DOHH2 (cell line): Measurements from ENCODE around the gene ARID1A.

Source experiments
- H3F3A ChIP-seq: fragments of 200-600 bp; sonication (generic), shearing (Covaris generic); 2 replicates; pipeline ENCODE4 v1.6.0; 2016; ENCODE audit warnings: antibody characterized with exemption, mild to moderate bottlenecking; ENCODE audit not compliant: control insufficient read depth, insufficient read depth
- H3K27ac ChIP-seq: fragments of 200-600 bp; sonication (generic); 2 replicates; pipeline ENCODE4 v1.5.1; 2014; ENCODE audit warnings: low read depth, mild to moderate bottlenecking, low read length, moderate library complexity
- H3K27me3 ChIP-seq: fragments of 200-600 bp; sonication (generic); 2 replicates; pipeline ENCODE4 v1.6.1; 2014; ENCODE audit warnings: mild to moderate bottlenecking, low read length, mixed read lengths; ENCODE audit not compliant: control insufficient read depth
- H3K36me3 ChIP-seq: fragments of 200-600 bp; sonication (generic); 2 replicates; pipeline ENCODE4 v1.6.1; 2014; ENCODE audit warnings: mild to moderate bottlenecking, low read length, moderate library complexity, mixed read lengths; ENCODE audit not compliant: control insufficient read depth
- H3K4me1 ChIP-seq: fragments of 200-600 bp; sonication (generic); 2 replicates; pipeline ENCODE4 v1.6.1; 2014; ENCODE audit warnings: mild to moderate bottlenecking, low read length, mixed read lengths; ENCODE audit not compliant: control insufficient read depth
- H3K4me2 ChIP-seq: fragments of 200-600 bp; sonication (generic); 2 replicates; pipeline ENCODE4 v1.6.0; 2014; ENCODE audit warnings: mild to moderate bottlenecking, low read length, moderate library complexity
- H3K4me3 ChIP-seq: fragments of 200-600 bp; sonication (generic); 2 replicates; pipeline ENCODE4 v1.5.1; 2014; ENCODE audit warnings: mild to moderate bottlenecking, low read length, mixed read lengths
- H3K79me2 ChIP-seq: fragments of 200-600 bp; sonication (generic); 2 replicates; pipeline ENCODE4 v1.6.1; 2014; ENCODE audit warnings: mild to moderate bottlenecking, low read length, mixed read lengths; ENCODE audit not compliant: control insufficient read depth
- H3K9me2 ChIP-seq: fragments of 200-600 bp; sonication (generic); replicated peaks from 2 replicates; pipeline ENCODE4 v1.6.1; 2014; ENCODE audit warnings: mild to moderate bottlenecking, low read length, mixed read lengths; ENCODE audit not compliant: control insufficient read depth
- H3K9me3 ChIP-seq: fragments of 200-600 bp; sonication (generic); 2 replicates; pipeline ENCODE4 v1.6.1; 2014; ENCODE audit warnings: antibody characterized with exemption, low read length, mixed read lengths; ENCODE audit not compliant: control insufficient read depth, insufficient read depth
- H4K20me1 ChIP-seq: fragments of 200-600 bp; sonication (generic); 2 replicates; pipeline ENCODE4 v1.6.0; 2014; ENCODE audit warnings: low read depth, mild to moderate bottlenecking, antibody characterized with exemption, low read length, moderate library complexity; ENCODE audit not compliant: control insufficient read depth, insufficient read depth
- CTCF ChIP-seq: fragments of 200-600 bp; sonication (generic); IDR thresholded peaks from one replicate; pipeline ENCODE4 v1.5.1; 2014; ENCODE audit warnings: antibody characterized with exemption, mild to moderate bottlenecking, low read depth, low read length; ENCODE audit not compliant: poor library complexity, severe bottlenecking
- EZH2phosphoT487 ChIP-seq: fragments of 200-600 bp; sonication (generic); IDR thresholded peaks from 2 replicates; pipeline ENCODE4 v1.6.1; 2017; ENCODE audit warnings: borderline replicate concordance, mild to moderate bottlenecking, antibody characterized with exemption, low read length, moderate library complexity, mixed read lengths

Gene ARID1A

GRCh38 chr1:26822737-26823395 lies 127.1 kb downstream of the ARID1A start:
- no peak overlapping the region for H3K4me2 ChIP-seq
- peaks cover 8% of the 10 kb centered on the region; the same call in 1 of the 2 replicates for H3F3A ChIP-seq
- H3K9me2 ChIP-seq: no peaks in the 10 kb centered on the region
- H3K4me3 ChIP-seq: no peak overlapping the region
- no peaks in the 10 kb centered on the region for H3K9me3 ChIP-seq
- H3K79me2 ChIP-seq: peaks cover 16% of the 10 kb centered on the region
- peaks cover 37% of the 10 kb centered on the region for H3K4me1 ChIP-seq
- no peaks in the 10 kb centered on the region for H3K36me3 ChIP-seq
- H3K27me3 ChIP-seq: no peaks in the 10 kb centered on the region
- no peak for TF ChIP-seq EZH2phosphoT487
- no peak for TF ChIP-seq CTCF
- H3K27ac ChIP-seq: no peak overlapping the region
- H4K20me1 ChIP-seq: no peaks in the 10 kb centered on the region

- TF ChIP-seq CTCF (no peak), EZH2phosphoT487 (no peak)
- H3K4me3 ChIP-seq: no peak overlapping the region
- no peak overlapping the region for H3K4me2 ChIP-seq
- H3K79me2 ChIP-seq: peaks cover 33% of the 10 kb centered on the region
- H3K9me3 ChIP-seq: no peaks in the 10 kb centered on the region
- no peaks in the 10 kb centered on the region for H3K27me3 ChIP-seq
- H3K9me2 ChIP-seq: no peaks in the 10 kb centered on the region
- H3K36me3 ChIP-seq: peaks cover 12% of the 10 kb centered on the region
- no peak overlapping the region for H3K27ac ChIP-seq
- no peaks in the 10 kb centered on the region for H4K20me1 ChIP-seq
- H3F3A ChIP-seq: peaks cover 8% of the 10 kb centered on the region
- peaks cover 55% of the 10 kb centered on the region for H3K4me1 ChIP-seq
Observed at GRCh38 chr1:26824731-26825130, 128.9 kb downstream of the ARID1A start.

GRCh38 chr1:26826261-26827105 lies 130.7 kb downstream of the ARID1A start, which contains the start of gene ZDHHC18:
TSS of gene ZDHHC18 (plus strand) at chr1:26826688. CDS start at chr1:26826805, 117 bp downstream.
- Histone ChIP-seq H4K20me1 (no peaks in the 10 kb centered on the region), H3K9me3 (no peaks in the 10 kb centered on the region), H3K4me3 (peak within 1 kb of the TSS; percentile 83), H3K36me3 (peaks cover 16% of the 10 kb centered on the region), H3K27ac (no peak within 1 kb of the TSS), H3K4me2 (peak within 1 kb of the TSS; percentile 97), H3F3A (peaks cover 3% of the 10 kb centered on the region), H3K79me2 (peaks cover 47% of the 10 kb centered on the region), H3K27me3 (no peaks in the 10 kb centered on the region), H3K4me1 (peaks cover 41% of the 10 kb centered on the region), H3K9me2 (no peaks in the 10 kb centered on the region)
- TF ChIP-seq CTCF (peak; percentile 32), EZH2phosphoT487 (no peak)
